Suprapubic skin (tissue), 3 donors: ENCODE results near the gene CADM2.

Experiments
- POLR2A ChIP-seq, 2 donors: fragments of 450-650 bp; IDR thresholded peaks; one replicate each; pipeline ENCODE4 v1.6.1; 2017; ENCODE audit warnings: antibody characterized with exemption in 2 of 2, mild to moderate bottlenecking in 2 of 2, moderate library complexity in 2 of 2
- TF ChIP-seq, protein P1 (sequence below), 2 donors: fragments of 200-600 bp in 1 of 2; fragments of 450-650 bp in 1 of 2; sonication (generic) in 1 of 2; IDR thresholded peaks; one replicate each; pipeline ENCODE4 v1.5.1; 2016 to 2019; ENCODE audit warnings: antibody characterized with exemption in 2 of 2, mild to moderate bottlenecking in 1 of 2, moderate library complexity in 1 of 2

GRCh38 chr3:86104154-86104553, 1145.4 kb downstream of the CADM2 start:
- TF ChIP-seq, protein P1, sequence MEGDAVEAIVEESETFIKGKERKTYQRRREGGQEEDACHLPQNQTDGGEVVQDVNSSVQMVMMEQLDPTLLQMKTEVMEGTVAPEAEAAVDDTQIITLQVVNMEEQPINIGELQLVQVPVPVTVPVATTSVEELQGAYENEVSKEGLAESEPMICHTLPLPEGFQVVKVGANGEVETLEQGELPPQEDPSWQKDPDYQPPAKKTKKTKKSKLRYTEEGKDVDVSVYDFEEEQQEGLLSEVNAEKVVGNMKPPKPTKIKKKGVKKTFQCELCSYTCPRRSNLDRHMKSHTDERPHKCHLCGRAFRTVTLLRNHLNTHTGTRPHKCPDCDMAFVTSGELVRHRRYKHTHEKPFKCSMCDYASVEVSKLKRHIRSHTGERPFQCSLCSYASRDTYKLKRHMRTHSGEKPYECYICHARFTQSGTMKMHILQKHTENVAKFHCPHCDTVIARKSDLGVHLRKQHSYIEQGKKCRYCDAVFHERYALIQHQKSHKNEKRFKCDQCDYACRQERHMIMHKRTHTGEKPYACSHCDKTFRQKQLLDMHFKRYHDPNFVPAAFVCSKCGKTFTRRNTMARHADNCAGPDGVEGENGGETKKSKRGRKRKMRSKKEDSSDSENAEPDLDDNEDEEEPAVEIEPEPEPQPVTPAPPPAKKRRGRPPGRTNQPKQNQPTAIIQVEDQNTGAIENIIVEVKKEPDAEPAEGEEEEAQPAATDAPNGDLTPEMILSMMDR (IDR thresholded peaks at IDR 0.05): no peak
- no peak for TF ChIP-seq POLR2A (IDR thresholded peaks at IDR 0.05)
